ENCODE data around the gene GOLM1. TPM values are rescaled to one million over a fixed set of nuclear protein-coding genes. Genes with fewer than 3 reads are reported as not detected.
A peak's percentile ranks its signal among the peaks of the same experiment; 100 is the strongest.

The GOLM1 gene
- total and polyA plus RNA-seq, 2 of the 4 experiments (the other 2 are of a cell fraction) = 54.8 to 59.2 TPM

- no peaks in the 10 kb centered on the region for H3K27me3 ChIP-seq (ENCODE audit: control insufficient read depth, insufficient read depth, low read length)
- dilution Hi-C loops (cut with HindIII; ENCODE audit: low sequenced_read_pairs, unreplicated experiment) (no loop called here), in situ Hi-C loops (cut with MboI; ENCODE audit: low sequenced_read_pairs) (no loop called here), intact Hi-C loops (cut with micrococcal nuclease) (no loop called here)
- ChIA-PET POLR2A (ENCODE audit: unreplicated experiment) (no interaction called here), CTCF (no interaction called here)
- H4K20me1 ChIP-seq (ENCODE audit: insufficient read depth, low read length) = no peaks in the 10 kb centered on the region; the same call in 1 of the 2 replicates
- no peak overlapping the region for H4K8ac ChIP-seq (ENCODE audit: low read depth in 2 of 2, low read length in 2 of 2)
- no peak overlapping the region for H3K14ac ChIP-seq (replicated peaks; ENCODE audit: low read depth, low read length)
- 0 out of 2 replicates have a peak overlapping the region, but pooled peaks have one; percentile 11 for H3K56ac ChIP-seq (ENCODE audit: extremely low read depth, insufficient read depth, low read length)
- H2AFZ ChIP-seq (replicated peaks; ENCODE audit: low read length, poor library complexity) = no peak overlapping the region
- no peak overlapping the region for H3K4me3 ChIP-seq (ENCODE audit: insufficient read depth, low read depth, low read length)
- no peak overlapping the region for H4K91ac ChIP-seq (ENCODE audit: insufficient read depth, low read depth, low read length)
- peak overlapping the region; percentile 66; the same call in 1 of the 2 replicates for H3K27ac ChIP-seq (ENCODE audit: insufficient read depth, low read length)
- H2BK15ac ChIP-seq (ENCODE audit: low read depth, low read length) = no peak overlapping the region
- H3K79me1 ChIP-seq (ENCODE audit: low read depth in 1 of 2, low read length in 2 of 2) = no peaks in the 10 kb centered on the region; a peak in 1 of 4 replicates
- ATAC-seq (ENCODE audit: low read depth) = peak; percentile 76
- H3K4ac ChIP-seq (ENCODE audit: low read depth, low read length) = no peak overlapping the region
- H3K4me2 ChIP-seq (ENCODE audit: low read depth, low read length) = peak overlapping the region; percentile 36
- H4K5ac ChIP-seq (ENCODE audit: low read depth, low read length) = no peak overlapping the region
- H3K18ac ChIP-seq (ENCODE audit: low read depth, low read length) = no peak overlapping the region
- no peak for TF ChIP-seq SMC3 (IDR thresholded peaks at IDR 0.05; ENCODE audit: low read depth, low read length)
- no peak for TF ChIP-seq NFE2L2 (IDR thresholded peaks at IDR 0.05; ENCODE audit: low read depth, low read length)
- TF ChIP-seq MAZ (IDR thresholded peaks at IDR 0.05; ENCODE audit: borderline replicate concordance, low read depth, low read length) = no peak
- TF ChIP-seq CEBPB (IDR thresholded peaks at IDR 0.05; ENCODE audit: low read depth, low read length) = 0 out of 2 replicates have a peak, but pooled peaks have one; percentile 12
- DNase-seq = peak; percentile 58
- WGBS, 2 experiments (ENCODE audit: extremely low coverage in 2 of 2, insufficient read length in 1 of 2) = no CpG with 5 or more reads among the region's 2 CpGs
- H2AK9ac ChIP-seq (replicated peaks; ENCODE audit: low read depth, low read length, poor library complexity) = peak overlapping the region; percentile 73
- 0 out of 2 replicates have a peak overlapping the region, but pooled peaks have one; percentile 59 for H3K23ac ChIP-seq (ENCODE audit: low read depth, low read length)
- no peak overlapping the region for H2BK20ac ChIP-seq (ENCODE audit: low read depth, low read length)
- H3K9ac ChIP-seq (ENCODE audit: low read depth, low read length) = no peak overlapping the region
- H3K9me1 ChIP-seq (ENCODE audit: insufficient read depth, low read length) = peaks cover 8% of the 10 kb centered on the region
- H3K9me3 ChIP-seq (ENCODE audit: control insufficient read depth, insufficient read depth, low read length) = no peaks in the 10 kb centered on the region
- no peak overlapping the region for H2AK5ac ChIP-seq (ENCODE audit: low read depth, low read length)
- H2BK5ac ChIP-seq (ENCODE audit: low read depth, low read length, poor library complexity, severe bottlenecking) = no peak overlapping the region
- peaks cover 2% of the 10 kb centered on the region; the same call in 1 of the 2 replicates for H3K4me1 ChIP-seq (ENCODE audit: control insufficient read depth, insufficient read depth, low read length)
- no peak overlapping the region for H2BK120ac ChIP-seq (ENCODE audit: low read depth, low read length)
- peaks cover 5% of the 10 kb centered on the region for H3K36me3 ChIP-seq (ENCODE audit: control insufficient read depth, insufficient read depth, low read length)
- BruUV-seq (replicated peaks) = no TSS peak
These were observed 26.9 kb downstream of the GOLM1 start for GRCh38 chr9:86072394-86072877.

Measured in IMR-90 (cell line).